H1 (cell line): ENCODE measurements around the gene ANAPC5. TPM values are rescaled to one million over a fixed set of nuclear protein-coding genes. Genes with fewer than 3 reads are reported as not detected.

Experiments used
- BCL11A ChIP-seq, 2 experiments: IDR thresholded peaks; one replicate each; pipeline ENCODE4 v1.6.1; 2011; ENCODE audit warnings: low read depth in 2 of 2, low read length in 2 of 2, mild to moderate bottlenecking in 2 of 2
- CHD7 ChIP-seq: fragments of 300-600 bp; sonication (generic); IDR thresholded peaks from 2 replicates; pipeline ENCODE4 v1.7.1; 2012; ENCODE audit warnings: low read length, moderate library complexity, mild to moderate bottlenecking, inconsistent platforms; ENCODE audit not compliant: insufficient replicate concordance
- FOSL1 ChIP-seq: IDR thresholded peaks from 2 replicates; pipeline ENCODE4 v1.6.1; 2011; ENCODE audit warnings: mild to moderate bottlenecking, low read depth, low read length, moderate library complexity; ENCODE audit not compliant: insufficient read depth
- HDAC6 ChIP-seq: IDR thresholded peaks from one replicate; pipeline ENCODE4 v1.7.1; 2012; ENCODE audit warnings: low read depth, mild to moderate bottlenecking, inconsistent platforms, low read length, moderate library complexity
- JUN ChIP-seq: IDR thresholded peaks from 2 replicates; pipeline ENCODE4 v1.6.1; 2011; ENCODE audit warnings: low read depth, mild to moderate bottlenecking, improper control_type of control experiment, low read length
- MAX ChIP-seq: IDR thresholded peaks from 2 replicates; pipeline ENCODE4 v1.6.1; 2012; ENCODE audit warnings: inconsistent platforms
- RXRA ChIP-seq: IDR thresholded peaks from 2 replicates; pipeline ENCODE4 v1.6.1; 2011; ENCODE audit warnings: low read depth, mild to moderate bottlenecking, low read length, moderate library complexity; ENCODE audit not compliant: insufficient read depth
- SUZ12 ChIP-seq: fragments of 200-600 bp; sonication (generic); IDR thresholded peaks from 2 replicates; pipeline ENCODE4 v1.6.1; 2012; ENCODE audit warnings: mild to moderate bottlenecking, inconsistent platforms, low read length, moderate library complexity, mixed read lengths
- TAF1 ChIP-seq: IDR thresholded peaks from 2 replicates; pipeline ENCODE4 v1.6.1; 2011; ENCODE audit warnings: mild to moderate bottlenecking, low read depth, low read length
- TAF7 ChIP-seq: optimal IDR thresholded peaks from 2 replicates; pipeline ENCODE3; 2011; ENCODE audit warnings: low read depth, mild to moderate bottlenecking, inconsistent platforms, low read length, moderate library complexity, borderline replicate concordance
- TCF12 ChIP-seq: IDR thresholded peaks from 2 replicates; pipeline ENCODE4 v1.6.1; 2011; ENCODE audit warnings: low read depth, mild to moderate bottlenecking, low read length
- polyA plus RNA-seq, 7 experiments: library from polyadenylated mRNA; depleted of rRNA in 3 of 7; stranded (reverse) in 5 of 7; unstranded in 2 of 7; fragments of >200 nt in 5 of 7; fragments of 200-250 nt in 2 of 7; gene quantifications; 1 replicate in 5 of 7; 2 replicates in 1 of 7; 4 replicates in 1 of 7; pipeline versions ENCODE4 v1.2.1 to v1.2.3, GENCODE V29; 2011 to 2013; ENCODE audit warnings: missing spikeins in 2 of 7, mixed read lengths in 2 of 7
- total RNA-seq: library from RNA; stranded (reverse); fragmentation: NEBNext Ultra II Directional; extraction: Animal tissue kit (Norgen Biotek cat#: 25700); gene quantifications from 2 replicates; pipeline ENCODE4 v1.2.1, GENCODE V29; 2021

Gene ANAPC5
- total and polyA plus RNA-seq, 2 of the 8 experiments (the other 6 are each of a cell fraction or from before 2014, with no cell fraction given) = 103 to 127 TPM

- no peak for TF ChIP-seq CHD7
- TF ChIP-seq JUN = no peak
- TF ChIP-seq RXRA = no peak
- no peak for TF ChIP-seq MAX
- no peak for TF ChIP-seq HDAC6
- no peak for TF ChIP-seq BCL11A (IDR thresholded peaks at IDR 0.05; ENCODE audit: low read depth in 2 of 2, low read length in 2 of 2)
- TF ChIP-seq SUZ12 = no peak
- TF ChIP-seq TAF1 = no peak
- TF ChIP-seq TAF7 = no peak
- no peak for TF ChIP-seq FOSL1
- TF ChIP-seq TCF12 = no peak
These were observed 36.3 kb upstream of the ANAPC5 start (continued) for GRCh38 chr12:121388421-121388981.
